HCT116 (cell line): ENCODE data around the gene PSMC5. TPM values are rescaled to one million over a fixed set of nuclear protein-coding genes. Genes with fewer than 3 reads are reported as not detected.

Source experiments
- ATAC-seq: fragments of 200-7000 bp; cut with Tn5 transposase; 2 replicates; pipeline ENCODE4 v1.9.1; 2020; ENCODE audit warnings: mild to moderate bottlenecking, moderate library complexity
- BruUV-seq: library from RNA; stranded (reverse); fragments of 400-500 nt; replicated peaks from 2 replicates; lab custom pipeline; 2021; lab: Mats Ljungman, UMichigan
- CTCF ChIA-PET: fragments of 300-600 bp; sonication (Branson Sonifier 250); formaldehyde crosslinking; loops from one replicate; lab custom pipeline; 2021; ENCODE audit warnings: antibody characterized with exemption; lab: Charles Lee
- POLR2A ChIA-PET: fragments of 300-600, 350-600 bp; sonication (Branson Sonifier 250); formaldehyde crosslinking; loops from one replicate; lab custom pipeline; 2021; ENCODE audit warnings: antibody characterized with exemption; lab: Charles Lee
- RAD21 ChIA-PET, 2 experiments: fragments of 300-600 bp; sonication (Branson Sonifier 250); formaldehyde crosslinking; loops; one replicate each; lab custom pipeline; 2023; ENCODE audit warnings: low total read pairs in 2 of 2; ENCODE audit not compliant: uncharacterized antibody in 2 of 2, unreplicated experiment in 2 of 2, low non-redundant PET in 1 of 2; lab: Charles Lee
- DNase-seq: peaks from one replicate; pipeline ENCODE4 v3.0.0-alpha.2; 2010; ENCODE audit warnings: low read depth, low spot score
- H2AFZ ChIP-seq: fragments of 200-600 bp; shearing (Covaris generic), sonication (generic); 2 replicates; pipeline ENCODE4 v1.6.1; 2017; ENCODE audit warnings: low read depth, mixed run types, mixed read lengths, antibody characterized with exemption, low read length; ENCODE audit not compliant: poor library complexity, severe bottlenecking
- H3K27ac ChIP-seq: 2 replicates; pipeline ENCODE4 v1.5.1; 2012; ENCODE audit warnings: low read depth, low read length
- H3K27me3 ChIP-seq: fragments of 200-600 bp; sonication (generic); 2 replicates; pipeline ENCODE4 v1.6.1; 2016; ENCODE audit warnings: mixed run types, low read length, mixed read lengths; ENCODE audit not compliant: insufficient read depth
- H3K36me3 ChIP-seq, 2 experiments: fragments of 200-500 bp in 1 of 2; fragments of 200-600 bp in 1 of 2; sonication (Bioruptor generic) in 1 of 2; sonication (generic) in 1 of 2; 2 replicates each; pipeline versions ENCODE4 v1.5.1 to v1.6.1; 2014 to 2016; ENCODE audit warnings: low read length in 2 of 2, inconsistent platforms in 1 of 2, mixed read lengths in 1 of 2, mixed run types in 1 of 2; ENCODE audit not compliant: insufficient read depth in 2 of 2, control insufficient read depth in 1 of 2
- H3K4me1 ChIP-seq, 2 experiments: fragments of 200-600 bp in 1 of 2; sonication (generic) in 1 of 2; 2 replicates each; pipeline versions ENCODE4 v1.5.1 to v1.6.1; 2012 to 2017; ENCODE audit warnings: low read length in 2 of 2, inconsistent platforms in 1 of 2, mild to moderate bottlenecking in 1 of 2, mixed read lengths in 1 of 2, mixed run types in 1 of 2, moderate library complexity in 1 of 2; ENCODE audit not compliant: insufficient read depth in 2 of 2, control insufficient read depth in 1 of 2
- H3K4me2 ChIP-seq: fragments of 200-600 bp; sonication (generic); 2 replicates; pipeline ENCODE4 v1.6.1; 2017; ENCODE audit warnings: mixed run types, low read length, mixed read lengths
- H3K4me3 ChIP-seq, 2 experiments: fragments of 200-600 bp in 1 of 2; sonication (generic) in 1 of 2; replicated peaks in 1 of 2; 2 replicates each; pipeline ENCODE4 v1.5.1; 2011 to 2016; ENCODE audit warnings: low read length in 2 of 2, control low read depth in 1 of 2, low read depth in 1 of 2, mild to moderate bottlenecking in 1 of 2, mixed read lengths in 1 of 2, mixed run types in 1 of 2
- H3K79me2 ChIP-seq: fragments of 200-600 bp; sonication (generic); 2 replicates; pipeline ENCODE4 v1.6.1; 2017; ENCODE audit warnings: mild to moderate bottlenecking, mixed run types, low read length, moderate library complexity, mixed read lengths; ENCODE audit not compliant: insufficient read depth
- H3K9ac ChIP-seq: fragments of 200-600 bp; sonication (generic); 2 replicates; pipeline ENCODE4 v1.6.1; 2016; ENCODE audit warnings: low read length, mixed read lengths
- H3K9me2 ChIP-seq: fragments of 200-600 bp; sonication (generic), shearing (Covaris generic); 2 replicates; pipeline ENCODE4 v1.6.1; 2017; ENCODE audit warnings: mixed run types, mild to moderate bottlenecking, moderate library complexity; ENCODE audit not compliant: insufficient read depth
- H3K9me3 ChIP-seq, 2 experiments: fragments of 200-500 bp in 1 of 2; fragments of 200-600 bp in 1 of 2; sonication (Bioruptor generic) in 1 of 2; sonication (generic) in 1 of 2; 2 replicates each; pipeline ENCODE4 v1.6.1; 2014 to 2017; ENCODE audit warnings: low read length in 2 of 2, mixed read lengths in 2 of 2, inconsistent platforms in 1 of 2, low read depth in 1 of 2, mild to moderate bottlenecking in 1 of 2, mixed run types in 1 of 2, moderate library complexity in 1 of 2; ENCODE audit not compliant: control insufficient read depth in 1 of 2, insufficient read depth in 1 of 2
- H4K20me1 ChIP-seq: fragments of 200-600 bp; sonication (generic), shearing (Covaris generic); 2 replicates; pipeline ENCODE4 v1.6.1; 2017; ENCODE audit warnings: mixed run types, mild to moderate bottlenecking, moderate library complexity; ENCODE audit not compliant: insufficient read depth
- ATF3 ChIP-seq: IDR thresholded peaks from 2 replicates; pipeline ENCODE4 v1.6.1; 2012
- CBX3 ChIP-seq: IDR thresholded peaks from 2 replicates; pipeline ENCODE4 v1.6.1; 2012; ENCODE audit warnings: low read depth
- CTCF ChIP-seq, 3 experiments: fragments of 200-600 bp in 1 of 3; sonication (generic) in 1 of 3; IDR thresholded peaks in 2 of 3; conservative IDR thresholded peaks in 1 of 3; 2 replicates each; pipeline ENCODE4 v1.5.1; 2012 to 2017; ENCODE audit warnings: low read depth in 2 of 3, low read length in 2 of 3, antibody characterized with exemption in 1 of 3, borderline replicate concordance in 1 of 3, control low read depth in 1 of 3, mild to moderate bottlenecking in 1 of 3, mixed read lengths in 1 of 3, mixed run types in 1 of 3, moderate library complexity in 1 of 3; ENCODE audit not compliant: insufficient read depth in 1 of 3
- EGR1 ChIP-seq: IDR thresholded peaks from 2 replicates; pipeline ENCODE4 v1.6.1; 2012; ENCODE audit warnings: low read depth
- ELF1 ChIP-seq: IDR thresholded peaks from 2 replicates; pipeline ENCODE4 v1.6.1; 2012; ENCODE audit warnings: low read depth, borderline replicate concordance
- EZH2phosphoT487 ChIP-seq: fragments of 200-600 bp; IDR thresholded peaks from 2 replicates; pipeline ENCODE4 v1.6.1; 2018; ENCODE audit warnings: antibody characterized with exemption, borderline replicate concordance
- JUND ChIP-seq: IDR thresholded peaks from 2 replicates; pipeline ENCODE4 v1.6.1; 2012
- MAX ChIP-seq: IDR thresholded peaks from 2 replicates; pipeline ENCODE4 v1.6.1; 2012
- POLR2A ChIP-seq: IDR thresholded peaks from 2 replicates; pipeline ENCODE4 v1.7.0; 2011; ENCODE audit warnings: borderline replicate concordance; ENCODE audit not compliant: insufficient read depth, insufficient read length; ENCODE audit errors: extremely low read depth
- RAD21 ChIP-seq: IDR thresholded peaks from 2 replicates; pipeline ENCODE4 v1.6.1; 2012; ENCODE audit warnings: low read depth, mild to moderate bottlenecking
- REST ChIP-seq: IDR thresholded peaks from 2 replicates; pipeline ENCODE4 v1.6.1; 2012; ENCODE audit warnings: low read depth
- SIN3A ChIP-seq: IDR thresholded peaks from 2 replicates; pipeline ENCODE4 v1.6.1; 2012; ENCODE audit warnings: low read depth
- ZBTB33 ChIP-seq: IDR thresholded peaks from 2 replicates; pipeline ENCODE4 v1.6.1; 2011; ENCODE audit warnings: mild to moderate bottlenecking, low read length, moderate library complexity; ENCODE audit not compliant: insufficient replicate concordance; ENCODE audit errors: extremely low read depth
- ZFX ChIP-seq: fragments of 450-650 bp; IDR thresholded peaks from 2 replicates; pipeline ENCODE4 v1.6.1; 2017
- ZNF274 ChIP-seq: fragments of 200-500 bp; sonication (Bioruptor generic); IDR thresholded peaks from 2 replicates; pipeline ENCODE4 v1.6.1; 2014; ENCODE audit warnings: mild to moderate bottlenecking, low read depth, low read length, inconsistent platforms
- intact Hi-C: fragments of 100-400 bp; cut with micrococcal nuclease; formaldehyde crosslinking; loops from 2 replicates; pipeline ENCODE4 v1.10.0; 2022
- total RNA-seq: library from RNA; stranded (reverse); gene quantifications from one replicate; pipeline ENCODE4 v1.2.1, GENCODE V29; 2021; ENCODE audit not compliant: unreplicated experiment

PSMC5 gene
- total RNA-seq, 1 experiment from 2014 or later, result 193 TPM

GRCh38 chr17:63836811-63837210, 9.6 kb downstream of the PSMC5 start (continued):
- TF ChIP-seq ATF3 (no peak), ZBTB33 (no peak), MAX (no peak), EZH2phosphoT487 (no peak), EGR1 (no peak), SIN3A (no peak), JUND (no peak)

GRCh38 chr17:63837480-63837879, 10.2 kb downstream of the PSMC5 start:
- intact Hi-C loops, result no loop called here
- CTCF ChIA-PET, result no interaction called here
- RAD21 ChIA-PET, result interaction anchor here in 1 of 2 experiments (0.6 kb wide), 1 partner anchor 278 kb away, joined by 3 read pairs; no protein-coding TSS in a partner anchor
- Histone ChIP-seq H3K36me3 (peaks cover 27 to 48% of the 10 kb centered on the region in 2 experiments), H3K27me3 (no peaks in the 10 kb centered on the region), H3K9ac (no peak overlapping the region), H3K4me1 (peaks cover 33 to 45% of the 10 kb centered on the region in 2 experiments), H3K4me3 (no peak overlapping the region), H3K79me2 (peaks cover 69% of the 10 kb centered on the region), H3K4me2 (no peak overlapping the region), H4K20me1 (no peaks in the 10 kb centered on the region), H3K27ac (no peak overlapping the region; the same call in 1 of the 2 replicates), H3K9me3 (no peaks in the 10 kb centered on the region), H3K9me2 (no peaks in the 10 kb centered on the region), H2AFZ (no peak overlapping the region)
- ATAC-seq (no peak), DNase-seq (no peak)
- POLR2A ChIA-PET, result interaction anchor here (2.1 kb wide), 1 partner anchor 8 kb away, joined by 6 read pairs; no protein-coding TSS in a partner anchor
- BruUV-seq, result no TSS peak
- TF ChIP-seq ZBTB33 (no peak), RAD21 (no peak), EGR1 (no peak), POLR2A (no peak), ZNF274 (no peak), ZFX (no peak), ELF1 (no peak), REST (no peak), CBX3 (no peak), CTCF (IDR thresholded peaks at IDR 0.05 in 2 of 3, conservative IDR thresholded peaks at IDR 0.05 in 1 of 3; ENCODE audit: borderline replicate concordance in 1 of 3, insufficient read depth in 1 of 3, low read depth in 2 of 3, low read length in 2 of 3) (no peak)
